HCT116 (cell line): ENCODE measurements around the gene LZIC. TPM values are rescaled to one million over a fixed set of nuclear protein-coding genes. Genes with fewer than 3 reads are reported as not detected.

Experiments
- ATAC-seq: fragments of 200-7000 bp; cut with Tn5 transposase; 2 replicates; pipeline ENCODE4 v1.9.1; 2020; ENCODE audit warnings: mild to moderate bottlenecking, moderate library complexity
- BruUV-seq: library from RNA; stranded (reverse); fragments of 400-500 nt; replicated peaks from 2 replicates; lab custom pipeline; 2021; lab: Mats Ljungman, UMichigan
- CTCF ChIA-PET: fragments of 300-600 bp; sonication (Branson Sonifier 250); formaldehyde crosslinking; loops from one replicate; lab custom pipeline; 2021; ENCODE audit warnings: antibody characterized with exemption; lab: Charles Lee
- POLR2A ChIA-PET: fragments of 300-600, 350-600 bp; sonication (Branson Sonifier 250); formaldehyde crosslinking; loops from one replicate; lab custom pipeline; 2021; ENCODE audit warnings: antibody characterized with exemption; lab: Charles Lee
- RAD21 ChIA-PET, 2 experiments: fragments of 300-600 bp; sonication (Branson Sonifier 250); formaldehyde crosslinking; loops; one replicate each; lab custom pipeline; 2023; ENCODE audit warnings: low total read pairs in 2 of 2; ENCODE audit not compliant: uncharacterized antibody in 2 of 2, unreplicated experiment in 2 of 2, low non-redundant PET in 1 of 2; lab: Charles Lee
- DNase-seq: peaks from one replicate; pipeline ENCODE4 v3.0.0-alpha.2; 2010; ENCODE audit warnings: low read depth, low spot score
- H2AFZ ChIP-seq: fragments of 200-600 bp; shearing (Covaris generic), sonication (generic); 2 replicates; pipeline ENCODE4 v1.6.1; 2017; ENCODE audit warnings: low read depth, mixed run types, mixed read lengths, antibody characterized with exemption, low read length; ENCODE audit not compliant: poor library complexity, severe bottlenecking
- H3K27ac ChIP-seq: 2 replicates; pipeline ENCODE4 v1.5.1; 2012; ENCODE audit warnings: low read depth, low read length
- H3K27me3 ChIP-seq: fragments of 200-600 bp; sonication (generic); 2 replicates; pipeline ENCODE4 v1.6.1; 2016; ENCODE audit warnings: mixed run types, low read length, mixed read lengths; ENCODE audit not compliant: insufficient read depth
- H3K36me3 ChIP-seq, 2 experiments: fragments of 200-500 bp in 1 of 2; fragments of 200-600 bp in 1 of 2; sonication (Bioruptor generic) in 1 of 2; sonication (generic) in 1 of 2; 2 replicates each; pipeline versions ENCODE4 v1.5.1 to v1.6.1; 2014 to 2016; ENCODE audit warnings: low read length in 2 of 2, inconsistent platforms in 1 of 2, mixed read lengths in 1 of 2, mixed run types in 1 of 2; ENCODE audit not compliant: insufficient read depth in 2 of 2, control insufficient read depth in 1 of 2
- H3K4me1 ChIP-seq, 2 experiments: fragments of 200-600 bp in 1 of 2; sonication (generic) in 1 of 2; 2 replicates each; pipeline versions ENCODE4 v1.5.1 to v1.6.1; 2012 to 2017; ENCODE audit warnings: low read length in 2 of 2, inconsistent platforms in 1 of 2, mild to moderate bottlenecking in 1 of 2, mixed read lengths in 1 of 2, mixed run types in 1 of 2, moderate library complexity in 1 of 2; ENCODE audit not compliant: insufficient read depth in 2 of 2, control insufficient read depth in 1 of 2
- H3K4me2 ChIP-seq: fragments of 200-600 bp; sonication (generic); 2 replicates; pipeline ENCODE4 v1.6.1; 2017; ENCODE audit warnings: mixed run types, low read length, mixed read lengths
- H3K4me3 ChIP-seq, 2 experiments: fragments of 200-600 bp in 1 of 2; sonication (generic) in 1 of 2; replicated peaks in 1 of 2; 2 replicates each; pipeline ENCODE4 v1.5.1; 2011 to 2016; ENCODE audit warnings: low read length in 2 of 2, control low read depth in 1 of 2, low read depth in 1 of 2, mild to moderate bottlenecking in 1 of 2, mixed read lengths in 1 of 2, mixed run types in 1 of 2
- H3K79me2 ChIP-seq: fragments of 200-600 bp; sonication (generic); 2 replicates; pipeline ENCODE4 v1.6.1; 2017; ENCODE audit warnings: mild to moderate bottlenecking, mixed run types, low read length, moderate library complexity, mixed read lengths; ENCODE audit not compliant: insufficient read depth
- H3K9ac ChIP-seq: fragments of 200-600 bp; sonication (generic); 2 replicates; pipeline ENCODE4 v1.6.1; 2016; ENCODE audit warnings: low read length, mixed read lengths
- H3K9me2 ChIP-seq: fragments of 200-600 bp; sonication (generic), shearing (Covaris generic); 2 replicates; pipeline ENCODE4 v1.6.1; 2017; ENCODE audit warnings: mixed run types, mild to moderate bottlenecking, moderate library complexity; ENCODE audit not compliant: insufficient read depth
- H3K9me3 ChIP-seq, 2 experiments: fragments of 200-500 bp in 1 of 2; fragments of 200-600 bp in 1 of 2; sonication (Bioruptor generic) in 1 of 2; sonication (generic) in 1 of 2; 2 replicates each; pipeline ENCODE4 v1.6.1; 2014 to 2017; ENCODE audit warnings: low read length in 2 of 2, mixed read lengths in 2 of 2, inconsistent platforms in 1 of 2, low read depth in 1 of 2, mild to moderate bottlenecking in 1 of 2, mixed run types in 1 of 2, moderate library complexity in 1 of 2; ENCODE audit not compliant: control insufficient read depth in 1 of 2, insufficient read depth in 1 of 2
- H4K20me1 ChIP-seq: fragments of 200-600 bp; sonication (generic), shearing (Covaris generic); 2 replicates; pipeline ENCODE4 v1.6.1; 2017; ENCODE audit warnings: mixed run types, mild to moderate bottlenecking, moderate library complexity; ENCODE audit not compliant: insufficient read depth
- ELF1 ChIP-seq: IDR thresholded peaks from 2 replicates; pipeline ENCODE4 v1.6.1; 2012; ENCODE audit warnings: low read depth, borderline replicate concordance
- EZH2 ChIP-seq: fragments of 200-600 bp; sonication (generic); IDR thresholded peaks from 2 replicates; pipeline ENCODE4 v1.6.1; 2017; ENCODE audit warnings: antibody characterized with exemption, mixed run types
- EZH2phosphoT487 ChIP-seq: fragments of 200-600 bp; IDR thresholded peaks from 2 replicates; pipeline ENCODE4 v1.6.1; 2018; ENCODE audit warnings: antibody characterized with exemption, borderline replicate concordance
- FOSL1 ChIP-seq: IDR thresholded peaks from 2 replicates; pipeline ENCODE4 v1.6.1; 2012; ENCODE audit warnings: low read depth
- JUND ChIP-seq: IDR thresholded peaks from 2 replicates; pipeline ENCODE4 v1.6.1; 2012
- POLR2A ChIP-seq: IDR thresholded peaks from 2 replicates; pipeline ENCODE4 v1.7.0; 2011; ENCODE audit warnings: borderline replicate concordance; ENCODE audit not compliant: insufficient read depth, insufficient read length; ENCODE audit errors: extremely low read depth
- POLR2AphosphoS5 ChIP-seq: IDR thresholded peaks from 2 replicates; pipeline ENCODE4 v1.6.1; 2011; ENCODE audit warnings: mild to moderate bottlenecking, low read depth, low read length, moderate library complexity
- RAD21 ChIP-seq: IDR thresholded peaks from 2 replicates; pipeline ENCODE4 v1.6.1; 2012; ENCODE audit warnings: low read depth, mild to moderate bottlenecking
- SIN3A ChIP-seq: IDR thresholded peaks from 2 replicates; pipeline ENCODE4 v1.6.1; 2012; ENCODE audit warnings: low read depth
- SP1 ChIP-seq: IDR thresholded peaks from 2 replicates; pipeline ENCODE4 v1.6.1; 2012; ENCODE audit warnings: low read depth
- SRF ChIP-seq: IDR thresholded peaks from 2 replicates; pipeline ENCODE4 v1.6.1; 2012; ENCODE audit warnings: low read depth
- YY1 ChIP-seq: IDR thresholded peaks from 2 replicates; pipeline ENCODE4 v1.6.1; 2011; ENCODE audit warnings: low read length, low read depth, moderate library complexity, mild to moderate bottlenecking; ENCODE audit not compliant: insufficient replicate concordance; ENCODE audit errors: extremely low read depth
- ZFX ChIP-seq: fragments of 450-650 bp; IDR thresholded peaks from 2 replicates; pipeline ENCODE4 v1.6.1; 2017
- ZNF274 ChIP-seq: fragments of 200-500 bp; sonication (Bioruptor generic); IDR thresholded peaks from 2 replicates; pipeline ENCODE4 v1.6.1; 2014; ENCODE audit warnings: mild to moderate bottlenecking, low read depth, low read length, inconsistent platforms
- intact Hi-C: fragments of 100-400 bp; cut with micrococcal nuclease; formaldehyde crosslinking; loops from 2 replicates; pipeline ENCODE4 v1.10.0; 2022
- total RNA-seq: library from RNA; stranded (reverse); gene quantifications from one replicate; pipeline ENCODE4 v1.2.1, GENCODE V29; 2021; ENCODE audit not compliant: unreplicated experiment
- TF ChIP-seq, protein P1 (sequence below): IDR thresholded peaks from 2 replicates; pipeline ENCODE4 v1.6.1; 2012; ENCODE audit warnings: low read depth
- TF ChIP-seq, protein P2 (sequence below): IDR thresholded peaks from 2 replicates; pipeline ENCODE4 v1.6.1; 2011; ENCODE audit warnings: mild to moderate bottlenecking, low read length, moderate library complexity; ENCODE audit not compliant: insufficient replicate concordance; ENCODE audit errors: extremely low read depth
- TF ChIP-seq, protein P3 (sequence below): IDR thresholded peaks from 2 replicates; pipeline ENCODE4 v1.6.1; 2012

LZIC gene
- total RNA-seq, 1 experiment from 2014 or later, result 26.6 TPM

DNA sequence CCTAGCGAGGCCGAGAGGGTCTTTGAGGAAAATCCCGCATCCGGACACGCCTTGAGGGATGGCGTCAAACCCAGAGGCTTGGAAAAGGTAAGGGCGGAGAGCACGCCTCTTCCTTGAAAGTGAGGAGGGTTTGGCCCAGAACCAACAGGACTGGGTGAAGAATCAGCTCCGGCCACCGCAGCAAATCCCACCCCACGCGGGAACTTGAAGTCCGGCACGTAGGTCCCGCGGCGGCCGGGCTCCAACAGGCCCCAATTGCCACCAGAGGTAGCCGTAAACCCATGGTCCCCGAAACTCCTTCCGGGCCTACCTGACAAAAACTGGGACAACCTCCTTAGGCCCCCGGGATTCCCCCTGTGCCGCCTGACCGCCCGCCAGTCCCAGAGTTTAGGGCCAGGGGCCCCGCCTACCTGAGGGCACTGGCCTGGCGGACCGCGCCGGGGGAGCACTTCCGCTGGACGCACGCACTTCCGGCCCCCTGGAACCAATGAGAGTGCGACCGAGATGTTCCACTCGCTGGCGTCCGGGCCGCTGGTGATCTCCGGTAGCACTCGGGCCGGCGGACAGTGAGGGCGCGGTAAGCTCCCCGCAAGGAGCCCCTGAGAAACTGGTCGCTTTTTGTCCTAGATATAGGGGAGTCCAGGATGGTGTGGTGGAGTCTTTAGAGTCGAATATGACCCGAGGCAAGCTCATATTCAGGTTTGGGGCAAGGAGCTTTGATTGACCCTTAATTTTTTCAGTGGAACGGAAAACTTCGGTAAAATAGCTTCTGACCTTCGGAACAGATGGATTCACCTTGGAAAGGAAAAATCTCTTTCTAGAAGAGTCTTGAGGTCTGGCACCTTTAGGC lies at the start of gene LZIC, which contains the start of gene NMNAT1 (continued):
- TF ChIP-seq, protein P1, sequence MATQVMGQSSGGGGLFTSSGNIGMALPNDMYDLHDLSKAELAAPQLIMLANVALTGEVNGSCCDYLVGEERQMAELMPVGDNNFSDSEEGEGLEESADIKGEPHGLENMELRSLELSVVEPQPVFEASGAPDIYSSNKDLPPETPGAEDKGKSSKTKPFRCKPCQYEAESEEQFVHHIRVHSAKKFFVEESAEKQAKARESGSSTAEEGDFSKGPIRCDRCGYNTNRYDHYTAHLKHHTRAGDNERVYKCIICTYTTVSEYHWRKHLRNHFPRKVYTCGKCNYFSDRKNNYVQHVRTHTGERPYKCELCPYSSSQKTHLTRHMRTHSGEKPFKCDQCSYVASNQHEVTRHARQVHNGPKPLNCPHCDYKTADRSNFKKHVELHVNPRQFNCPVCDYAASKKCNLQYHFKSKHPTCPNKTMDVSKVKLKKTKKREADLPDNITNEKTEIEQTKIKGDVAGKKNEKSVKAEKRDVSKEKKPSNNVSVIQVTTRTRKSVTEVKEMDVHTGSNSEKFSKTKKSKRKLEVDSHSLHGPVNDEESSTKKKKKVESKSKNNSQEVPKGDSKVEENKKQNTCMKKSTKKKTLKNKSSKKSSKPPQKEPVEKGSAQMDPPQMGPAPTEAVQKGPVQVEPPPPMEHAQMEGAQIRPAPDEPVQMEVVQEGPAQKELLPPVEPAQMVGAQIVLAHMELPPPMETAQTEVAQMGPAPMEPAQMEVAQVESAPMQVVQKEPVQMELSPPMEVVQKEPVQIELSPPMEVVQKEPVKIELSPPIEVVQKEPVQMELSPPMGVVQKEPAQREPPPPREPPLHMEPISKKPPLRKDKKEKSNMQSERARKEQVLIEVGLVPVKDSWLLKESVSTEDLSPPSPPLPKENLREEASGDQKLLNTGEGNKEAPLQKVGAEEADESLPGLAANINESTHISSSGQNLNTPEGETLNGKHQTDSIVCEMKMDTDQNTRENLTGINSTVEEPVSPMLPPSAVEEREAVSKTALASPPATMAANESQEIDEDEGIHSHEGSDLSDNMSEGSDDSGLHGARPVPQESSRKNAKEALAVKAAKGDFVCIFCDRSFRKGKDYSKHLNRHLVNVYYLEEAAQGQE, result no peak
- TF ChIP-seq EZH2phosphoT487 (no peak), POLR2AphosphoS5 (peak; percentile 90)

- H3K4me3 ChIP-seq, result no peak overlapping the region
- no peaks in the 10 kb centered on the region for H3K9me3 ChIP-seq
- DNase-seq (no peak), ATAC-seq (no peak)
- peaks cover 5 to 8% of the 10 kb centered on the region in 2 experiments for H3K4me1 ChIP-seq
- BruUV-seq, result no TSS peak
- CTCF ChIA-PET, result interaction anchor here (0.6 kb wide), 1 partner anchor 161 kb away, joined by 3 read pairs; no protein-coding TSS in a partner anchor
- intact Hi-C loops, result no loop called here
- no peak overlapping the region for H2AFZ ChIP-seq
- TF ChIP-seq POLR2AphosphoS5 (no peak), RAD21 (no peak), SP1 (no peak), JUND (no peak), ELF1 (no peak), SRF (no peak), POLR2A (no peak), EZH2 (no peak), ZFX (no peak), YY1 (no peak), EZH2phosphoT487 (no peak), SIN3A (no peak), ZNF274 (no peak), FOSL1 (no peak)
- TF ChIP-seq, protein P2, sequence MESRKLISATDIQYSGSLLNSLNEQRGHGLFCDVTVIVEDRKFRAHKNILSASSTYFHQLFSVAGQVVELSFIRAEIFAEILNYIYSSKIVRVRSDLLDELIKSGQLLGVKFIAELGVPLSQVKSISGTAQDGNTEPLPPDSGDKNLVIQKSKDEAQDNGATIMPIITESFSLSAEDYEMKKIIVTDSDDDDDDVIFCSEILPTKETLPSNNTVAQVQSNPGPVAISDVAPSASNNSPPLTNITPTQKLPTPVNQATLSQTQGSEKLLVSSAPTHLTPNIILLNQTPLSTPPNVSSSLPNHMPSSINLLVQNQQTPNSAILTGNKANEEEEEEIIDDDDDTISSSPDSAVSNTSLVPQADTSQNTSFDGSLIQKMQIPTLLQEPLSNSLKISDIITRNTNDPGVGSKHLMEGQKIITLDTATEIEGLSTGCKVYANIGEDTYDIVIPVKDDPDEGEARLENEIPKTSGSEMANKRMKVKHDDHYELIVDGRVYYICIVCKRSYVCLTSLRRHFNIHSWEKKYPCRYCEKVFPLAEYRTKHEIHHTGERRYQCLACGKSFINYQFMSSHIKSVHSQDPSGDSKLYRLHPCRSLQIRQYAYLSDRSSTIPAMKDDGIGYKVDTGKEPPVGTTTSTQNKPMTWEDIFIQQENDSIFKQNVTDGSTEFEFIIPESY, result no peak
- TF ChIP-seq, protein P3, sequence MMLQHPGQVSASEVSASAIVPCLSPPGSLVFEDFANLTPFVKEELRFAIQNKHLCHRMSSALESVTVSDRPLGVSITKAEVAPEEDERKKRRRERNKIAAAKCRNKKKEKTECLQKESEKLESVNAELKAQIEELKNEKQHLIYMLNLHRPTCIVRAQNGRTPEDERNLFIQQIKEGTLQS, result no peak
- TF ChIP-seq, all 23 proteins: peak for 0
- Histone ChIP-seq H3K9ac (no peak overlapping the region), H3K79me2 (no peaks in the 10 kb centered on the region), H3K36me3 (no peaks in the 10 kb centered on the region), H4K20me1 (no peaks in the 10 kb centered on the region), H3K27me3 (no peaks in the 10 kb centered on the region), H3K9me2 (no peaks in the 10 kb centered on the region), H3K27ac (no peak overlapping the region), H3K4me2 (no peak overlapping the region)
- ChIA-PET POLR2A (no interaction called here), RAD21 (no interaction called here)
Observed at GRCh38 chr1:9992910-9993309, 49.7 kb upstream of the LZIC start.
